HCT116 (cell line): Measurements from ENCODE around the gene POC1B.

Experiments used
- CEBPB ChIP-seq: IDR thresholded peaks from 2 replicates; pipeline ENCODE4 v1.6.1; 2012; ENCODE audit warnings: low read depth
- ELF1 ChIP-seq: IDR thresholded peaks from 2 replicates; pipeline ENCODE4 v1.6.1; 2012; ENCODE audit warnings: low read depth, borderline replicate concordance
- EZH2 ChIP-seq: fragments of 200-600 bp; sonication (generic); IDR thresholded peaks from 2 replicates; pipeline ENCODE4 v1.6.1; 2017; ENCODE audit warnings: antibody characterized with exemption, mixed run types
- MAX ChIP-seq: IDR thresholded peaks from 2 replicates; pipeline ENCODE4 v1.6.1; 2012
- POLR2A ChIP-seq: IDR thresholded peaks from 2 replicates; pipeline ENCODE4 v1.7.0; 2011; ENCODE audit warnings: borderline replicate concordance; ENCODE audit not compliant: insufficient read depth, insufficient read length; ENCODE audit errors: extremely low read depth
- POLR2AphosphoS5 ChIP-seq: IDR thresholded peaks from 2 replicates; pipeline ENCODE4 v1.6.1; 2011; ENCODE audit warnings: mild to moderate bottlenecking, low read depth, low read length, moderate library complexity
- RAD21 ChIP-seq: IDR thresholded peaks from 2 replicates; pipeline ENCODE4 v1.6.1; 2012; ENCODE audit warnings: low read depth, mild to moderate bottlenecking
- SRF ChIP-seq: IDR thresholded peaks from 2 replicates; pipeline ENCODE4 v1.6.1; 2012; ENCODE audit warnings: low read depth
- TF ChIP-seq, protein P1 (sequence below), 3 experiments: fragments of 200-600 bp in 1 of 3; sonication (generic) in 1 of 3; IDR thresholded peaks in 2 of 3; conservative IDR thresholded peaks in 1 of 3; 2 replicates each; pipeline ENCODE4 v1.5.1; 2012 to 2017; ENCODE audit warnings: low read depth in 2 of 3, low read length in 2 of 3, antibody characterized with exemption in 1 of 3, borderline replicate concordance in 1 of 3, control low read depth in 1 of 3, mild to moderate bottlenecking in 1 of 3, mixed read lengths in 1 of 3, mixed run types in 1 of 3, moderate library complexity in 1 of 3; ENCODE audit not compliant: insufficient read depth in 1 of 3
- TF ChIP-seq, protein P2 (sequence below): IDR thresholded peaks from 2 replicates; pipeline ENCODE4 v1.6.1; 2012; ENCODE audit warnings: low read depth
- TF ChIP-seq, protein P3 (sequence below): IDR thresholded peaks from 2 replicates; pipeline ENCODE4 v1.6.1; 2012

GRCh38 chr12:89450907-89451306 is 74.9 kb downstream of the POC1B start:
- TF ChIP-seq, protein P1, sequence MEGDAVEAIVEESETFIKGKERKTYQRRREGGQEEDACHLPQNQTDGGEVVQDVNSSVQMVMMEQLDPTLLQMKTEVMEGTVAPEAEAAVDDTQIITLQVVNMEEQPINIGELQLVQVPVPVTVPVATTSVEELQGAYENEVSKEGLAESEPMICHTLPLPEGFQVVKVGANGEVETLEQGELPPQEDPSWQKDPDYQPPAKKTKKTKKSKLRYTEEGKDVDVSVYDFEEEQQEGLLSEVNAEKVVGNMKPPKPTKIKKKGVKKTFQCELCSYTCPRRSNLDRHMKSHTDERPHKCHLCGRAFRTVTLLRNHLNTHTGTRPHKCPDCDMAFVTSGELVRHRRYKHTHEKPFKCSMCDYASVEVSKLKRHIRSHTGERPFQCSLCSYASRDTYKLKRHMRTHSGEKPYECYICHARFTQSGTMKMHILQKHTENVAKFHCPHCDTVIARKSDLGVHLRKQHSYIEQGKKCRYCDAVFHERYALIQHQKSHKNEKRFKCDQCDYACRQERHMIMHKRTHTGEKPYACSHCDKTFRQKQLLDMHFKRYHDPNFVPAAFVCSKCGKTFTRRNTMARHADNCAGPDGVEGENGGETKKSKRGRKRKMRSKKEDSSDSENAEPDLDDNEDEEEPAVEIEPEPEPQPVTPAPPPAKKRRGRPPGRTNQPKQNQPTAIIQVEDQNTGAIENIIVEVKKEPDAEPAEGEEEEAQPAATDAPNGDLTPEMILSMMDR (IDR thresholded peaks at IDR 0.05 in 2 of 3, conservative IDR thresholded peaks at IDR 0.05 in 1 of 3; ENCODE audit: borderline replicate concordance in 1 of 3, insufficient read depth in 1 of 3, low read depth in 2 of 3, low read length in 2 of 3): no peak
- TF ChIP-seq EZH2: no peak
- no peak for TF ChIP-seq POLR2A
- TF ChIP-seq ELF1: no peak
- TF ChIP-seq, protein P2, sequence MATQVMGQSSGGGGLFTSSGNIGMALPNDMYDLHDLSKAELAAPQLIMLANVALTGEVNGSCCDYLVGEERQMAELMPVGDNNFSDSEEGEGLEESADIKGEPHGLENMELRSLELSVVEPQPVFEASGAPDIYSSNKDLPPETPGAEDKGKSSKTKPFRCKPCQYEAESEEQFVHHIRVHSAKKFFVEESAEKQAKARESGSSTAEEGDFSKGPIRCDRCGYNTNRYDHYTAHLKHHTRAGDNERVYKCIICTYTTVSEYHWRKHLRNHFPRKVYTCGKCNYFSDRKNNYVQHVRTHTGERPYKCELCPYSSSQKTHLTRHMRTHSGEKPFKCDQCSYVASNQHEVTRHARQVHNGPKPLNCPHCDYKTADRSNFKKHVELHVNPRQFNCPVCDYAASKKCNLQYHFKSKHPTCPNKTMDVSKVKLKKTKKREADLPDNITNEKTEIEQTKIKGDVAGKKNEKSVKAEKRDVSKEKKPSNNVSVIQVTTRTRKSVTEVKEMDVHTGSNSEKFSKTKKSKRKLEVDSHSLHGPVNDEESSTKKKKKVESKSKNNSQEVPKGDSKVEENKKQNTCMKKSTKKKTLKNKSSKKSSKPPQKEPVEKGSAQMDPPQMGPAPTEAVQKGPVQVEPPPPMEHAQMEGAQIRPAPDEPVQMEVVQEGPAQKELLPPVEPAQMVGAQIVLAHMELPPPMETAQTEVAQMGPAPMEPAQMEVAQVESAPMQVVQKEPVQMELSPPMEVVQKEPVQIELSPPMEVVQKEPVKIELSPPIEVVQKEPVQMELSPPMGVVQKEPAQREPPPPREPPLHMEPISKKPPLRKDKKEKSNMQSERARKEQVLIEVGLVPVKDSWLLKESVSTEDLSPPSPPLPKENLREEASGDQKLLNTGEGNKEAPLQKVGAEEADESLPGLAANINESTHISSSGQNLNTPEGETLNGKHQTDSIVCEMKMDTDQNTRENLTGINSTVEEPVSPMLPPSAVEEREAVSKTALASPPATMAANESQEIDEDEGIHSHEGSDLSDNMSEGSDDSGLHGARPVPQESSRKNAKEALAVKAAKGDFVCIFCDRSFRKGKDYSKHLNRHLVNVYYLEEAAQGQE: no peak
- no peak for TF ChIP-seq SRF
- TF ChIP-seq, protein P3, sequence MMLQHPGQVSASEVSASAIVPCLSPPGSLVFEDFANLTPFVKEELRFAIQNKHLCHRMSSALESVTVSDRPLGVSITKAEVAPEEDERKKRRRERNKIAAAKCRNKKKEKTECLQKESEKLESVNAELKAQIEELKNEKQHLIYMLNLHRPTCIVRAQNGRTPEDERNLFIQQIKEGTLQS: no peak
- TF ChIP-seq POLR2AphosphoS5: no peak
- TF ChIP-seq RAD21: no peak
- TF ChIP-seq MAX: no peak
- TF ChIP-seq CEBPB: no peak
